HFF-Myc (cell line): ENCODE measurements around the gene ANKRD33B.
A peak's percentile ranks its signal among the peaks of the same experiment; 100 is the strongest.
"Not testable (repeated sequence)": the region's sequence is repeated elsewhere in the genome, so short reads cannot be mapped to it uniquely, and the experiment has no call there.

Experiments used
- DNase-seq: peaks from one replicate; pipeline ENCODE4 v3.0.0-alpha.2; 2011; ENCODE audit warnings: low read depth; ENCODE audit errors: extremely low read depth
- H3K4me3 ChIP-seq: replicated peaks from 2 replicates; pipeline ENCODE4 v1.5.1; 2011; ENCODE audit warnings: low read depth, mild to moderate bottlenecking, control low read depth, low read length
- TF ChIP-seq, protein P1 (sequence below): IDR thresholded peaks from 2 replicates; pipeline ENCODE4 v1.5.1; 2012; ENCODE audit warnings: mild to moderate bottlenecking, low read depth, low read length, control low read depth; ENCODE audit errors: missing control alignments

ANKRD33B gene

DNA sequence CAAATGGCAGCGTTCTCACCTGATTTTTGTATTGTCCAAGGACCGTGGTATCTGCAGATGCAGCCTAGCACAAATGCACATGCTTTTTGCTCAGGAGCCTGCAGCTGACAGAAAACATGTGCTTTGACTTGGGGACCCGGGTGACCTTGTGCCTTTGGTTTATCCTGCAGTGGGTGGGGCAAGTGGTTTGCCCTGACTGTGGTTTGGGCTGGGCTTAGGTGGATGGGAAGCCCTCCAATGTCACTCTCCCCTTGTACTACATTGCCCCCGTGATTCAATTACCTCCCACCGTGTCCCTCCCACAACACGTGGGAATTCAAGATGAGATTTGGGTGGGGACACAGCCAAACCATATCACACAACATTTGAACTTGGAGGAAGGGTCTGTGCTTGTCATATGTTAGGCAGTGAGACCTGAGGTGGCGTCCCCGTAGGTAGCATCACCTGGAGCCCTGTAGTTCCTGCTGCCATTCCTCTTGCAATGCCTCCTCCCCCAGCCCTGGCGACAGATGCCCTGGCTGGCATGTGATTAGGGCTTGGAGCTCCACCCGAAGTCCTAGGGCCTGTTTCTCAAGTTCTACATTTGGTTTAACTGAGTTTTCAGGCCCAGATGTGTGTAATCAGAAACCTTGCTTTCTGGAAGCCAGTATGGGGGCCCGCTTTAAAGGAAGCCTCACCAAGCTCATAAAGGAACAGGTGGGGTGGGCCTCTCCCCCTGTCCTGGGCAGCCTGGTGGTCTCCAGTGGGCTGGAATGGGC is 2.1 kb downstream of the ANKRD33B start:
- TF ChIP-seq, protein P1, sequence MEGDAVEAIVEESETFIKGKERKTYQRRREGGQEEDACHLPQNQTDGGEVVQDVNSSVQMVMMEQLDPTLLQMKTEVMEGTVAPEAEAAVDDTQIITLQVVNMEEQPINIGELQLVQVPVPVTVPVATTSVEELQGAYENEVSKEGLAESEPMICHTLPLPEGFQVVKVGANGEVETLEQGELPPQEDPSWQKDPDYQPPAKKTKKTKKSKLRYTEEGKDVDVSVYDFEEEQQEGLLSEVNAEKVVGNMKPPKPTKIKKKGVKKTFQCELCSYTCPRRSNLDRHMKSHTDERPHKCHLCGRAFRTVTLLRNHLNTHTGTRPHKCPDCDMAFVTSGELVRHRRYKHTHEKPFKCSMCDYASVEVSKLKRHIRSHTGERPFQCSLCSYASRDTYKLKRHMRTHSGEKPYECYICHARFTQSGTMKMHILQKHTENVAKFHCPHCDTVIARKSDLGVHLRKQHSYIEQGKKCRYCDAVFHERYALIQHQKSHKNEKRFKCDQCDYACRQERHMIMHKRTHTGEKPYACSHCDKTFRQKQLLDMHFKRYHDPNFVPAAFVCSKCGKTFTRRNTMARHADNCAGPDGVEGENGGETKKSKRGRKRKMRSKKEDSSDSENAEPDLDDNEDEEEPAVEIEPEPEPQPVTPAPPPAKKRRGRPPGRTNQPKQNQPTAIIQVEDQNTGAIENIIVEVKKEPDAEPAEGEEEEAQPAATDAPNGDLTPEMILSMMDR, result no peak
- H3K4me3 ChIP-seq, result peak overlapping the region; percentile 85

DNA sequence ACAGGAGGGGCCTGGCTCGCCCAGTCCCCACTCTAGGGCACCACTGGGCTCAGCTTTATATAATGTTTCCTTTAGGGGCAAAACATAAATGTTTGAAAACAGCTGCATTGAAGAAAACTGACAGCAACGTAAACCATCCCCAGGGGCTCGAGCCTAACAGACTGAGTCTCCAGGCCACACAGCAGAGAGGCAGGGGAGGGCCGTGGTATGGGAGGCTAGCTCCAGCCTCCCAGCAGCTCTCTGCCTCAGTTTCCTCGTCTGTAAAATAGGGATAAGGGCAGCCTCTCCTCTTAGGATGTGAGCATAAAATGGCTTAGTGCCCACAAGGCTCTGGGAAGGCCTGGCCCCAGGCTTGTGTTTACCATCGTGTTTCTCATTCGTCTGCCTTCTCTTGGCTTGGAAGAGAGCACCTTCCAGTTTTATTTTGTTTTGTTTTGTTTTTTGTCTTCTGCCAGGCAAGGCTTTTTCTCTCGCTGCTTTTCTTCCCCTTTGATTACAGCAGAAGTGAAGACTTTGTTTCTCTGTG is 2.7 kb downstream of the ANKRD33B start:
- DNase-seq, result no peak
- TF ChIP-seq, protein P1, result no peak
- peak overlapping the region; percentile 85 for H3K4me3 ChIP-seq

More for the DNA sequence above, 2.1 kb downstream of the ANKRD33B start:
- DNase-seq, result no peak

DNA sequence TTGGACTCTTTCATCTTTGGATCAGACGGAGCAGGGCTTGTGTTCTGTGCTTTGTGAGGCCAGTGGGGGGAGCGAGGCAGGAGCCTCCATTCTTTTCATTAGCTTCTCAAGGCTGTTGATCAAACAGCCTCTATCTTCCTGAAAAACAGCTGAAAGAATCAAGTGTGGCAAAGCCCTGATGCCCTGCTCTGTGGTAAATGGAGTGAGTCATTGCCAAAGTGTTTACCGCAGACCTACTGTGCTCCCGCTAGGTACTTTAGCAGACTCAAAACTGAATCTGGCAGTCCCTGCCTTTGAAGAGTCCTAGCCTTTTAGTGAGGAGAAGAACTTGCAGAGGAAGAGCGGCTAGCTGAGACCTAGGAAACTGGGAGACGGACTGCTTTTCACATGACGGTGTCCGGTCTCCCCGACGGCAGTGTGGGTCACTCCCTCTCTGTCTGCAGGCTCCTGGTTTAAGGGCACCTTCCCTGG is 3.3 kb downstream of the ANKRD33B start:
- DNase-seq, result no peak
- TF ChIP-seq, protein P1, result no peak
- H3K4me3 ChIP-seq, result no peak overlapping the region

DNA sequence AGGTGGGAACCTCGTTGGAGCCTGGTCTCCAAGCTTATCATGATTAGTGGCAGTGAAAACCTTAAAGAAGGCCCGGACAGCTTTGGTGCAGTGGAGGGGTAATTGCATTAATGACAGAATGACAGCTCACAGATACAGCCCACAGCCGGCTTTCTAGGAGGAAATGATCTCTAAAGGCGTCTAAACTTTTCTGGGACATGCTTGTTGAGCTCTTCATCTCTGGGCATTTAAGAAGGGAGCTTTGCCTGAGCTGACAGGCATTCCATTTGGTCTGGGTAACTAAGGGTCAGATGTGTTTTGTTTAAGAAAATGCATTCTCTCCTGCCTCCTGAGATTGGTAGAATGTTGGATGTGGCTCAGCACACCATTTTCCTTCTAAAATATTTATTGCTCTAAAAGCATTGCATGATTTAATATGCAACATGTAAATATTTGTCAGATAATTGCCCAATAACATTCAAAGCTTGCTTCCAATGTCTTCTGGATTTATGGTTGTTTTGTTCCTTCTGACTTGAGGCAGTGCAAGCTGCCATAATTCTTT is 4.0 kb downstream of the ANKRD33B start:
- TF ChIP-seq, protein P1, result no peak
- no peak for DNase-seq
- H3K4me3 ChIP-seq, result no peak overlapping the region

DNA sequence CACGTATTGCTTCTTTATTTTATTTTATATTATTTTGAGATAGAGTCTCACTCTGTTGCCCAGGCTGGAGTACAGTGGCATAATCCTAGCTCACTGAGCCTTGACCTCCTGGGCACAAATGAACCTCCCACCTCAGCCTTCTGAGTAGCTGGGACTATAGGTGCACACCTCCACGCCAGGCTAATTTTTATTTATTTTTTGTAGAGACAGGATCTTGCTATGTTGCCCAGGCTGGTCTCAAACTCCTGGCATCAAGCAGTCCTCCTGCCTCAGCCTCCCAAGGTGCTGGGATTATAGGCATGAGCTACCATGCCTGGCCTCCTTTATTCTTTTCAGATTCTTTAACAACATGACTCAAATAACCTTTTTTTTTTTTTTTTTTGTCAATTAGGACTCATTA is 6.7 kb downstream of the ANKRD33B start:
- DNase-seq, result not testable (repeated sequence)

DNA sequence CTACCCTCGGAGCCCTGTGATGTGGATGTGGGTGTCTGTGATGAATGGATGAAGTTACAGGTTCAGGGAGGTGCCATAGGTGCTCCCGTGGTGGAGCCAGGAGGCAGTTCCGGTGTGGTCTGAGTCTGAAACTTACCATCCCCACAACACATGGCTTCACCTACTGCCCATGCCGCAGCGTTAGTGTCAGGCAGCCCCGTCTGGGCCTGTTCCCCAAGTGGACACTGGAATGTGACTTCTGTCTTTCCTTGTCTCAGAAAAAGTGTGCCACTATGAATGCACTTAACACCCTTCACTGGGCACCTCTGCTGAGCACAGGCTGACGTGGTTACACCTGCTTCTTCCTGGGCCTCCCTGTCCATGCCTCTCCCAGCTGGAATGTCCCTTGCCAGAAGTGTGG is 8.6 kb downstream of the ANKRD33B start:
- TF ChIP-seq, protein P1, result no peak
- H3K4me3 ChIP-seq, result no peak overlapping the region
- no peak for DNase-seq

More for the DNA sequence above, 6.7 kb downstream of the ANKRD33B start:
- not testable (repeated sequence) for H3K4me3 ChIP-seq

DNA sequence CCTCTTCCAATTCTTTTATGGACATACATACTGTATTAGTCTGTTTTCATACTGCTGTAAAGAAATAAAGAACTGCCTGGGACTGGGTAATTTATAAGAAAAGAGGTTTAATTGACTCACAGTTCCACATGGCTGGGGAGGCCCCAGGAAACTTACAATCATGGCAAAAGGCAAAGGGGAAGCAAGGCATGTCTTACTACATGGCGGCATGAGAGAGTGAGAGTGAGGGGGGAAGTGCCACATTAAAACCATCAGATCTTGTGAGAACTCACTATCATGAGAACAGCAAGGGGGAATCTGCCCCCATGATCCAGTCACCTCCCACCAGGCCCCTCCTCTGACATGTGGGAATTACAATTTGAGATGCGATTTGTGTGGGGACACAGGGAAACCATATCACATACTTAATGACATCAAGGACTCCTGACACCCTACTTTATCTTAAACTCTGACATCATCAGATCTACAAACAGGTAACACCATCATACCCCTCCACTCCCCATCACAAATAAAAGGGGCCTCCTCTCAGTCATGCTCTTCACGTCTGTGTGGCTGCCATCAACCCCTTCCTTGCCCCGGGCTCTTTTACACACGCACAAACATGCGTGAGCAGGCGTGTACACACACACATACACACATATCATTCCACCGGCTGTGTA is 9.7 kb downstream of the ANKRD33B start:
- TF ChIP-seq, protein P1, result no peak
- DNase-seq, result no peak
- no peak overlapping the region for H3K4me3 ChIP-seq

DNA sequence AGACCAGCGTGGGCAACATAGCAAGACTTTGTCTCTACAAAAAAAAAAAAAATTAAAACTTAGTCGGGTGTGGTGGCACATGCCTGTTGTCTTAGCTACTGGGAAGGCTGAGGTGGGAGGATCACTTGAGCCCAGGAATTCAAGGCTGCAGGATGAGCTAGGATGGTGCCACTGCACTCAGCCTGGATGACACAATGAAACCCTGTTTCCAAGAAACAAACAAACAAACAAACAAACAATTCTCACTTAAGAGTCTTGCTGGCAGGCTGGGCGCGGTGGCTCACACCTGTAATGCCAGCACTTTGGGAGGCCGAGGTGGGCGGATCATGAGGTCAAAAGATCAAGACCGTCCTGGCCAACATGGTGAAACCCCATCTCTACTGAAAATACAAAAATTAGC is 11.0 kb downstream of the ANKRD33B start:
- DNase-seq, H3K4me3 ChIP-seq: not testable (repeated sequence)
